Measurements from ENCODE around the gene PIN4.
"Not testable (repeated sequence)": the region's sequence is repeated elsewhere in the genome, so short reads cannot be mapped to it uniquely, and the experiment has no call there.

- not testable (repeated sequence) for TF ChIP-seq POLR2AphosphoS5 (IDR thresholded peaks at IDR 0.05); TAF1 (IDR thresholded peaks at IDR 0.05; ENCODE audit: low read depth); EZH2 (IDR thresholded peaks at IDR 0.05; ENCODE audit: borderline replicate concordance, insufficient read depth, low read length, poor library complexity, severe bottlenecking)
- TF ChIP-seq, protein P1, sequence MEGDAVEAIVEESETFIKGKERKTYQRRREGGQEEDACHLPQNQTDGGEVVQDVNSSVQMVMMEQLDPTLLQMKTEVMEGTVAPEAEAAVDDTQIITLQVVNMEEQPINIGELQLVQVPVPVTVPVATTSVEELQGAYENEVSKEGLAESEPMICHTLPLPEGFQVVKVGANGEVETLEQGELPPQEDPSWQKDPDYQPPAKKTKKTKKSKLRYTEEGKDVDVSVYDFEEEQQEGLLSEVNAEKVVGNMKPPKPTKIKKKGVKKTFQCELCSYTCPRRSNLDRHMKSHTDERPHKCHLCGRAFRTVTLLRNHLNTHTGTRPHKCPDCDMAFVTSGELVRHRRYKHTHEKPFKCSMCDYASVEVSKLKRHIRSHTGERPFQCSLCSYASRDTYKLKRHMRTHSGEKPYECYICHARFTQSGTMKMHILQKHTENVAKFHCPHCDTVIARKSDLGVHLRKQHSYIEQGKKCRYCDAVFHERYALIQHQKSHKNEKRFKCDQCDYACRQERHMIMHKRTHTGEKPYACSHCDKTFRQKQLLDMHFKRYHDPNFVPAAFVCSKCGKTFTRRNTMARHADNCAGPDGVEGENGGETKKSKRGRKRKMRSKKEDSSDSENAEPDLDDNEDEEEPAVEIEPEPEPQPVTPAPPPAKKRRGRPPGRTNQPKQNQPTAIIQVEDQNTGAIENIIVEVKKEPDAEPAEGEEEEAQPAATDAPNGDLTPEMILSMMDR (IDR thresholded peaks at IDR 0.05; ENCODE audit: poor library complexity, severe bottlenecking): not testable (repeated sequence)
These were observed 38.8 kb downstream of the PIN4 start for GRCh38 chrX:72220375-72220774.
